ENCODE results near the gene ARID3A.
"Not testable (repeated sequence)": the region's sequence is repeated elsewhere in the genome, so short reads cannot be mapped to it uniquely, and the experiment has no call there.

Gene ARID3A

DNA sequence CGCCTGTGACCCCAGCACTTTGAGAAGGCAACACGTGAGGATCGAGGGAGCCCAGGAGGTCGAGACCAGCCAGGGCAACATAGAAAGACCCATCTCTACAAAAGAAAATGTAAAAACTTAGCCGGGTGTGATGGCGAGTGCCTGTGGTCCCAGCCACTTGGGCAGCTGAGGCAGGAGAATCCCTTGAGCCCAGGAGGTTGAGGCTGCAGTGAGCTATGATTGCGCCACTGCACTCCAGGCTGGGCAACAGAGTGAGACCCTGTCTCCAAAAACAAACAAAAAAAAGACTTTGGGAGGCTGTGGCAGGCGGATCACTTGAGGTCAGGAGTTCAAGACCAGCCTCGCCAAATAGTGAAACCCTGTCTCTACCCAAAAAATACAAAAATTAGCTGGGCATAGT, 31.7 kb downstream of the ARID3A start:
- DNase-seq (ENCODE audit: insufficient read length, low spot score); FAIRE-seq: not testable (repeated sequence)

DNA sequence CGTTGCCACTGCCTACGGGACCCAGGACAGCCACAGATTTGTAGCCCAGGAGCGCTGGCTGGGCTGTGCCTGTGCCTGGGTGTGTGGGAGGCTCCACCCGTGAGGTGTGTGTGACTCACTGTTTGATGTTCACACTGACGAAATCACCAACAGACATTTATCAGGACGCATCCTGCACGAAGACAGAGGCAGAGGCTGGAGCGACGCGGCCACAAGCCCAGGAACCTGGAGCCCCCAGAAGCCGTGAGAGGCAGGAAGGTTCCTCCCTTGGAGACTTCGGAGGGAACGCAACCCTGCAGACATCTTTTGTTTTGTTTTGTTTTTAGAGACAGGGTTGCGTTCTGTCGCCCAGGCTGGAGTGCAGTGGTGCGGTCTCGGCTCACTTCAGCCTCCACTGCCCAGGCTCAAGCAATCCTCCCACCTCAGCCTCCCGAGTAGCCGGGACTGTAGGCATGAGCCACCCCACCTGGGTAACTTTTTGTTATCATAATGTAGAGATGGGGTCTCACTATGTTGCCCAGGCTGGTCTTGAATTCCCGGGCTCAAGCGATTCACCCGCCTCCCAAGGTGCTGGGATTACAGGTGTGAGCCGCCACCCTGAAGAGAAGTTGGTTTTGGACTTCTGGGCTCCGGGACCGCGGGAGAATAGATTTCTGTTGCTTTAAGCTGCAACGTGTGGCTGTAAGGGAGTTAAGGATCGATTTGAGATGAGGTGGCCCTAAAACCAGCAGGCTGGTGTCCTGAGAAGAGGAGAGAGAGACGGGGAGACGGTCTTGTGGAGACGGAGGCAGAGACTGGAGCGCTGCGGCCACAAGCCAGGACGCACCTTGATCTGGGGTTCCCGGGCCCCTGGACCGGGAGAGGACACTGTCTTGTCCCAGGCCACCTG, 33.4 kb downstream of the ARID3A start:
- peak; percentile 13 for FAIRE-seq
- DNase-seq (ENCODE audit: insufficient read length, low spot score), result no peak

DNA sequence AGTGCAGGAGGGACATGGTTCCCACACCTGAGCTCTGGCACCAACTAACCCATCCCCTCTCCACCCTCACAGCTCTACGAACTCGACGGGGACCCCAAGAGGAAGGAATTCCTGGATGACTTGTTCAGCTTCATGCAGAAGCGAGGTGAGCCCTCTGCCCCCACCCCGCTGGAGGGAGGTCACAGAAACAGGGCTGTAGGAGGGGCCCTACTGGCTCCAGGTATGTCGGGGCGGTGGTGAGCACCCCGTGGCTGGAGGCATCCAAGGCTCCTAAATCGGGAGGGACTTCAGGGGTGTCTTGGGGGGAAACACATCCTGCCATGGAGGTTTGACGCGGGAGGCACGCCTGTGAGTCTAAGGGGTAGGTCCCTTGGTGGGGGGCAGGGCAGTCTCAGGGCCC, 34.2 kb downstream of the ARID3A start:
- DNase-seq (ENCODE audit: insufficient read length, low spot score) (no peak), FAIRE-seq (no peak)

DNA sequence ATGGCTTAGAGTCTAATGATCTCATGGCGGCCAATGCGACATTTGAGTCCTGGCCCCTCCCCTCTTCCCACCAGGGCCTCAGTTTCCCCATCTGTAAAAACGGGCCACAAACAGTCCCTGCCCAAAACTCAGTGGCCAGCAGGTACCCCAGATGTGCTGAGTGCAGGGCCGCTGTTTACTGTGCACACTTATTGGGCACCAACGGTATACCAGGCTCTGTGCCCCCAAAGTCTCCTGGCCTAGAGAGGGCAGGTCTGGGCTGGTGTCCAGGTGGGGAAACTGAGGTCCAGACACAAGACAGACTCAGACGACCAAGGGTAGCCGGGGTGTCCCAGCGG, 34.7 kb downstream of the ARID3A start:
- no peak for FAIRE-seq
- DNase-seq (ENCODE audit: insufficient read length, low spot score), result no peak

DNA sequence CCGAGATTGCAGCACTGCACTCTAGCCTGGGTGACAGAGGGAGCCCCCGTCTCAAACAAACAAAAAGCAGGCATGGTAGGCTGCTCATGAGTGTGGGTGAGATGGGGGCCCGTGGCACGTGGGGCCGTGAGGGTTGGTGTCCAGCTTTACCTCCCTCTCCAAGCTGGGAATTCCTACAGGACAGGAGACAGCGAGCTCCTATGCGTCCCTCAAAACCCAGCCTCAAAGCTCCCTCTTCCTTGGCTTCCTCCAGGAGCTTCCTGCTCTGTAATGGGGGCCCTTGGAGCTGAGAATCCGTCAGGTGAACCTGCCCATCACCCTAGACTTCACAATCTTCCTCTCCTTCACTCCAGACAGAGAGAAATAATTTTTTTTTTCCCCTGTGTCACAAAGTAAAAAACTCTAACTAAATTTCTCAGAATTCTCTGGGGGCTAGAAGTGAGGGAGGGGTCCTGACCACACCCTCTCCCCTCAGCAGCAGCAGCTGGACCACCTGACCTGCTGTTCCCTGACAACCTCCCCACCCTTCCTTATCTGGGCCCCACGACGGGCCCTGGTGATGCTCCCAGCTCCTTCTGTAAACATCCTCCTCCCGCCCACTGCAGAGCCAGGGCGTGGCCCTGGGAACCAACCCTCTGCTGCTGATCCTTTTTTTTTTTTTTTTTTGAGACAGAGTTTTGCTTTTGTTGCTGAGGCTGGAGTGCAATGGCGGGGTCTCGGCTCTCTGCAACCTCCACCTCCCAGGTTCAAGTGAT, 36.2 kb downstream of the ARID3A start:
- FAIRE-seq (no peak), DNase-seq (ENCODE audit: insufficient read length, low spot score) (no peak)

DNA sequence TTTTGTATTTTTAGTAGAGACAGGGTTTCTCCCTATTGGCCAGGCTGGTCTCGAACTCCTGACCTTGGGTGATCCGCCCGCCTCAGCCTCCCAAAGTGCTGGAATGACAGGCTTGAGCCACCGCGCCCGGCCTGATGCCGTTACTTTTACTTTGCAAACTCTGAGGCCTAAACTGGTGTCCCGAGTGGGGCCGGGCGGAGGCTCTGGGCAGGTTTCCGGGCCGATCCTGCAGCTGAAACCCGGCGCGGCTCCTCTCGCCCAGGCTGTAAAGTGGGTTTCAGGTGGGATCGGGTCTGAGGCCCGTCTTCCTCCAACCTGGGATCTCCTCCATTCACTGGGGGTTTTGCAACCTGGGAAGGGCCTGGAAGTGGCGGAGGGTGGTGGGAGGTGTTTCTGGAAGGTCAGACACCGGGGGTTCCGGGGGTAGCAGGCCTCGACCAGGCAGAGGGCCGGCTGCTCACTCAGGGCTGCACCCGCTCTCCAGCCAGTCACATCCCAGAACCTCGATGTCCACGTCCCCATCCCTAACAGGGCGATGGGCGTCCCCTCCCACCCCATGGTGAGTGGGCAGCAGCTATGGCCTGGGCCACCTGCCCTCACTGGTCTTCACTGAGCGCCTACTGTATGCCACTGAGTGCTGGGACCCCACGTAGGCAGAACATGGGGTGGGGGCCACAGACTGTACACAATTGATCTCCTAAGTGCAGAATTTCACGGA, 37.0 kb downstream of the ARID3A start:
- FAIRE-seq (no peak), DNase-seq (ENCODE audit: insufficient read length, low spot score) (no peak)

DNA sequence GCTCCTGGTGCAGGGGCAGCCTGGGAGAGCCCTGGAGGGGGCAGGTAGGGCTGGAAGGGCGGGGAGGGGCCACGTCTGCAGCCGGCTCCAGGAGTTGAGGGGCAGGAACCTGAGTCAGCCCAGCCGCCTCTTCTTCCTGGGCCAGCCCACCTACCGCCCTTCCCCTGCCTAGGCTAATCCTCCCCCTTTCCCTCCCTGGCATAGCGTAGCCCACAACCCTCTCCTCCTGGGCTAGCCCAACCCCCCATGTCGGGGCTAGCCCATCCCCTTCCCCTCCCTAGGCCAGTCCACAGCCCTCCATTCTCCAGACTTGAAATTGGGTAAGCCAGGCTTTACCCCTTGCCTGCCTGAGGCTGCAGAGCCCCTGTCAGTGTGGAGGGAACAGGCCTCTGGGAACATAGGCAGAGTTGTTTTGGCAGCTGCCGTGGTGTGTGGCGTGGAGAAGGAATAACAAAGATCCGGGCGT, 37.7 kb downstream of the ARID3A start:
- DNase-seq (ENCODE audit: insufficient read length, low spot score) (no peak), FAIRE-seq (no peak)

DNA sequence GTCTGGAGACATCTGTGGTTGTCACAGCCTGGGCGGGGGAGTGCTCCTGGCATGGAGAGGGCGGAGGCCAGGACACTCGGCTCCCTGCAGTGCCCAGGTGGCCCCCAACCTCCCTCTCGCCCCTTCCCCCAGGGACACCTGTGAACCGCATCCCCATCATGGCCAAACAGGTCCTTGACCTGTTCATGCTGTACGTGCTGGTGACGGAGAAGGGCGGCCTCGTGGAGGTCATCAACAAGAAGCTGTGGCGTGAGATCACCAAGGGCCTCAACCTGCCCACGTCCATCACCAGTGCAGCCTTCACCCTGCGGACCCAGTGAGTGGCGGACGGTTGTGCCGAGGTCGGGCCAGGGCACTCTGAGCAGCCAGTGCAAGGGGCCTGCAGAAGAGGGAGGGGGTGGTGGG, 38.3 kb downstream of the ARID3A start:
- FAIRE-seq, result no peak
- no peak for DNase-seq (ENCODE audit: insufficient read length, low spot score)

DNA sequence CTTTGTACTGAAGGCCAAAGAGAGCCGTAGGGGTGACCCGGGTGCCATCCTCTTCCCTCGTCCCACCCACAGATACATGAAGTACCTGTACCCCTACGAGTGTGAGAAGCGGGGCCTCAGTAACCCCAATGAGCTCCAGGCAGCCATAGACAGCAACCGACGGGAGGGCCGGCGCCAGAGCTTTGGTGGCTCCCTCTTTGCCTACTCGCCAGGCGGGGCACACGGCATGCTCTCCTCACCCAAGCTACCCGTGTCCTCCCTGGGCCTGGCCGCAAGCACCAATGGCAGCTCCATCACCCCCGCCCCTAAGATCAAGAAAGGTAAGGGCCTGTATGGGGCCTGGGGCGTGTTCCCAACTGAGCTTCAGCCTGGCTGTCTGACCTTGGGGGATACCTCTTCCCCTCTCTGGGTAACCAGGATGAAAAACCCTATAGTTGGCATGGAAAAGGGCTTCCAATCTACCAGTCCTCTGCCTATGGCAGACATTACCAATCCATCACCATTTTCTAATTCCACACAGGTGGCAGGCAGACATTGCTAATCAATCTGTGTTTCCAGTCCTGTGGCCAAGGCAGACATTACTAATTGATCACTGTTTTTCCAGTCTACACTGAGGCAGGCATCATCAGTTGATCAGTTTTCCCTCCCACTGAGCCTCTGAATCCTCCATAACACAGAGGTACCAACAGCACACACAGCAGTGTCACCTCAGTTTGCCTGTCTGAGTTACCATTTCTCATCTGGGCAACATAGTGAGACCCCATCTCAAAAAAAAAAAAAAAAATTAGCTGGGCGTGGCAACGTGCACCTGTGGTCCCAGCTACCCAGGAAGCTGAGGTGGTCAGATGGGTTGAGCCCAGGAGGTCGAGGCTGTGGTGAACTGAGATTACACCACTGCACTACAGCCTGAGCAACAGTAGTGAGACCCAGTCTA, 39.2 kb downstream of the ARID3A start:
- no peak for DNase-seq (ENCODE audit: insufficient read length, low spot score)
- FAIRE-seq, result no peak

DNA sequence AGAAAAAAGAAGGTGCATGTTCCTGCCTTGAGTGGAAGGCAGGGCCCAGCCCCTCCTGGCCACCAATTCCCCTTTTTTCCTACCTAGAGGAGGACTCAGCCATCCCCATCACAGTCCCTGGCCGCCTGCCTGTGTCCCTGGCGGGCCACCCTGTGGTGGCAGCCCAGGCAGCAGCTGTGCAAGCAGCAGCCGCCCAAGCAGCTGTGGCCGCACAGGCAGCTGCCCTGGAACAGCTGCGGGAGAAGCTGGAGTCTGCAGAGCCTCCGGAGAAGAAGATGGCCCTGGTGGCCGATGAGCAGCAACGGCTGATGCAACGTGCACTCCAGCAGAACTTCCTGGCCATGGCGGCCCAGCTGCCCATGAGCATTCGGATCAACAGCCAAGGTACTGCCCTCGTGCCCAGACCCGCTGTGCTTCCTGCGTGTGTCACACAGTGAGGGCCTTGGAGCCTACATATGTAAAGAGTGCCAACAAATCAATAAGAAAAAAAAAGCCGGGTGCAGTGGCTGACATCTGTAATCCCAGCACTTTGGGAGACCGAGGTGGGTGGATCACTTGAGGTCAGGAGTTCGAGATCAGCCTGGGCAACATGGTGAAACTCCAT, 40.8 kb downstream of the ARID3A start:
- FAIRE-seq (no peak), DNase-seq (ENCODE audit: insufficient read length, low spot score) (no peak)

DNA sequence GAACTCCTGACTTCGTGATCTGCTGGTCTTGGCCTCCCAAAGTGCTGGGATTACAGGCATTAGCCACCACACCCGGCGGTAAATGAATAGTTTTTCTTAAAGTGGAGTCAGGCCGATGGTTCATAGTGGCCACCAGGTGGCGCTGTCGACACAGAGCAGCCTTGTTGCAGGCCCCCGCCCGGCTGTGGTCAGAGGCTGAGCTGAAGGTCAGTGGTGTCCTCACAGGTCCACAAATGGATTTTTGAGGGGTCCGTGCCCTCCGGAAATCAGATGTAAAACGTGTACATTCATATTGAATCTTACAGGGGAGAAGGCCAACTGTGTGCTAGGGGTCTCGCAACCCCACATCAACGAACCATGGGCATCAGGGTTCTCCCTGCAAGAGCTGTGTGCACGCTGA, 44.9 kb downstream of the ARID3A start:
- DNase-seq (ENCODE audit: insufficient read length, low spot score), result no peak

DNA sequence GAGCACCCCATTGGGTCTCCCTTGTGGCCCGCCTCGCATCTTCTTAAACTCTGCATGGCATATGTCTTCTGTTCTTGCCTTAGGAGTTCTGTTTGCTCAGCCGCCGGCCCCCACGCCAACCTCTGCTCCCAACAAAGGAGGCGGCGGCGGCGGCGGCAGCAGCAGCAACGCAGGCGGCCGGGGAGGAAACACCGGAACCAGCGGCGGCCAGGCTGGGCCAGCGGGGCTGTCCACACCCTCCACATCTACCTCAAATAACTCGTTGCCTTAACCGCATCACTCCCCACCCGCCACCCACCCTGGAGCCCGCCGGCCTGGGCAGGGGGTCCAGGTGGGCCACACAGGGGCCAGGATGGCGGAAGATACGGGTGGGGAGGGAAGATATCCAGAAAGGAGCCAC, 46.0 kb downstream of the ARID3A start:
- no peak for FAIRE-seq

More for the DNA sequence above, 44.9 kb downstream of the ARID3A start:
- no peak for FAIRE-seq

DNA sequence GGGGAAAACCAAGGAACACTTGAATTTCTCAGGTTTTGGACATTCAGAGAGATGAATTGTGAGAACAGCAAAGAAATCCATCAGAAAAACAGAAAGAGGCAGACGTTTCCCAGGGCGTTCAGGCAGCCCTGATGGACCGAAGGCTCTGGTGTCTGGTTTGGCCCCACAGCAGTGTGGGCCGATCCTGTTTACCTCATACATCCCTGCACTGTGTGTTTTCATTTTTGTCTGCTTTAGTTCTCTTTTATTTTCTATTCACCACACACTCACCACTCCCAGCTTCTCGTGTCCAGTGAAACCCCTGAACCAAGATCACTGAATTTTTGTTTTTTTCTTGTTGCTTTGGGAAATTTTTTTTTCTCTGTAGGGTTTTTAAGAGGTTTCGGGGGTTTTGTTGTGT, 46.4 kb downstream of the ARID3A start:
- FAIRE-seq (no peak), DNase-seq (ENCODE audit: insufficient read length, low spot score) (no peak)

More for the DNA sequence above, 46.0 kb downstream of the ARID3A start:
- DNase-seq (ENCODE audit: insufficient read length, low spot score), result no peak

DNA sequence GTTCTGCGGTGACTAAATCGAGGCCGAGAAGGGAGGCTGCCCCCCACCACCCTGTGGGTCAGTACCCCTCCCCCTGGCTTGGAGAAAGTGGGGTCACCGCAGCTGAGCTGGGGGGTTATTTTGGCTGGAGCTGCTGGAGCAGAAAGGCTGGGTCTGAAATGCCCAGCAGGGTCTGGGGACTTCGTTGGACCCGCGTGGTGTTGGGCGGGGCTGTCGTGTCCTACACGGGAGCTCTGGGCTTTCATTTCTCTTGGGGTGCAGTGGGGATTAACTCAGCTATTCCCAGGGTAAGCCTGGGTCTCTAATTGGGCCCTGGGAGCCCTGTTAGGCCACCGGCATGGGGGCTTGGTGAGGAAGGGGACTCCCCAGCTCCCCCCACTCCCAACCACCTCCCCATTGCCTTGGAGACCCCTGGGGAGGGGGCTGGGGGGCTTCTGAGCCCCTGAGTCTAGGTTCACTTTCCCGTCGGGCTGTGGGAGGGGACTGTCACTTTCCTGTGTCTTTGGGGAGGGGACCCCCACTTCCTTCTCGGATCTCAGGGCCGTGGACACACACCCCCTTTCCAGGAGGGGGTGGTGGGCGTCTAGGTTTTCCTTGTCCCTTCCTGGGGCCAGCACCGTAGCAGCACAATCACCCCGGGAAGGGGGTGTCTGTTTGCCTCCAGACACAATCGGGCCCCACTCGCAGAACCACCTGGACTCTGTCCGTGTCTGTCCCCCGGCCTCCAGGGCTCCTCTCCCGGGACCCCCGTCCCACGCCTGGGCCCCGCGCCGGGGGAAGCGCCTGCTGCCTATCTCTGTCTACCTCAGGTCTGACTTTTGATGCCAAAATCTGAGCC, 48.1 kb downstream of the ARID3A start:
- no peak for DNase-seq (ENCODE audit: insufficient read length, low spot score)

DNA sequence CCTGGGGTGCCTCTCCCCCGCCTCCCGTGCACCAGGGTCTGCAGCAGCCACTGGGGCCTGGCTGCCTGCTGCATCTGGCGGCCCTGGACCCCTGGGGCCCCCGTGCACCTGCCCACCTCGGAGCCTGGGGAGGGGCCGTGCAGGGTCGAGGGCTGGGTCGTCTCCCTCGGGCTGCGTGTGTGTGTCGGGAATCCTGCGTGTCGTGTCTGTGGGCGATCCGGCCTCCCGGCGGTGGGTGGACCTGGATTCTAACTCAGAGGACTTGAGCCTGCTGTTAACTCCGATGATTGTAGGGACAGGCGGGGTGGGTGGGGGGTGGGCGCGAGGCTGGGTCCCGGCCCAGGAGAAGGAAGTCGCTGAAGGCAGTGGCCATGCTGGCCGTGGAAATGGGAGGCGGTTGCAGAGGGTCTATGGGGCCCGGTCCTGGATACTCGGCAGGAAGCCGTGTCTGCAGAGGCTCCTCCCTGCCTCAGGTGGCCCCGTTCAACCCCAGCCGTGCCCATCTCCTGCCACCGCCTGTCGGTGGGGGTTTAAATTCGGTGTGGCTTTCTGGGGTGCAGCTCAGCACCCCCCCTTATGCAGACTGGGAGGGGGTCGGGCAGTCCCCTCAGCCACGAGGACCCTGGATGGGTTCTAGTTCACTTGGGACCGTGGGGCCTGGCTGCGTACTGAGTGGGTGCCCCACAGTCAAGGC, 48.9 kb downstream of the ARID3A start:
- FAIRE-seq (no peak), DNase-seq (ENCODE audit: insufficient read length, low spot score) (no peak)

More for the DNA sequence above, 48.1 kb downstream of the ARID3A start:
- no peak for FAIRE-seq

DNA sequence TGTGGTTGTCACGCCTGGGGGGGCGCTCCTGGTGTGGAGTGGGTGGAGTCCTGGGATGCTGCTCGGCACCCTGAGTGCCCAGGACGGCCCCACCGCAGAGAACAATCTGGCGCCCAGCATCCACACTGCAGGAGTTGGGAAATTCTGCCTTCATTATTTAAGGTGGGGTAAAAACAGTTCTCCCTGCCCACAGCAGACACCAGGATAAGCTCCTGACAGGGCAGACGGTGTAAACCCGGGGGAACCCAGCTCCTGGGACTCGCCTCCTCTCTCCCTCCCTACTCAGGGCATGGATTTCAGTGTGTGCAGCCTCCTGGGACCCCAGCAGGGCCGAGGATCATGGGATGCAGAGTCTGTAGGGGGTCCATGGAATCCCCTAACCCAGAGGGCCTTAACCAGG, 50.6 kb downstream of the ARID3A start:
- DNase-seq (ENCODE audit: insufficient read length, low spot score) (no peak), FAIRE-seq (no peak)

DNA sequence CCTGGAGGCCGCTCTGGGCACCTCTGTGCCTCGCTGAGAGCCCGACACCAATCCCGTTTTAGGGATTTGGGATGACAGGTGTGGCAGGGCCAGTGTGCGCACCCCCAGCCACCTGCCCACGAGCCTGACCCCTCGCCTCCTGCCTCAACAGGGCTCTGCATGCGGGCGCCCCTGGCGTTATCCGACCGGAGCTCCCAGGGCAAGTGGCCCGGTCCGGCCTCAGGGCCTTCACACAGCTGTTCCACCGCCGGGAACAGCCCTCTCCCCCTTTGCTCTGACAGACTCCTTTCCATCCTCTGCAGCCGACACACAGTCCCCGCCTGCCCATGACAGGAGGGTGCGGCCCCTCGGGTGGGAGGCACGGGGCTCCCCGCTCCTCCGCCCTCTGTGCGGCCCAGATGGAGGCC, 51.2 kb downstream of the ARID3A start:
- DNase-seq (ENCODE audit: insufficient read length, low spot score), result no peak
- FAIRE-seq, result no peak

DNA sequence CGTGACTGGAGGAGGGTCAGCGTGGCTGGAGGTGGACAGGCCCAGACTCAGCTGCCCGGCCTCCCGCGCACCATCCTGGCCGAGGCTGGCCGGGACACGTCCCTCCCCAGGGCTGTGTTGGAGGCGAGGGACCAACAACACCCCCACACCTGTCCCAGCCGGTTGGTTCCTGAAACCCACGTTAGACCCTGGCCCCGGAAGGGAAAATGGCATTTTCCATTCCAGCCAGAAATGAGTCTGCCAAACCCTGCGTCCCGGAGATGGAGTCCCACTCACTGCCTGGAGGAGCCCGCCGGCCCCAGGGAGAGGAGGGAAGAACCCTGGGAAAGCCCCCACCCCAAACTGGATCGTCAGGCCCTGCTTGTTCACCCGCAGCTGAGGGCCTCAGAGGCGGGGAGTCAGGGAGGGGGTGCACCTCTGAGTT, 53.5 kb downstream of the ARID3A start:
- FAIRE-seq (no peak), DNase-seq (ENCODE audit: insufficient read length, low spot score) (no peak)
